GM13976 (cell line): Measurements from ENCODE around the gene GRAMD1B.

Experiments
- DNase-seq: peaks from one replicate; pipeline ENCODE4 v3.0.0; 2012; ENCODE audit warnings: low spot score
- in situ Hi-C: fragments of 300-500 bp; cut with MboI; formaldehyde crosslinking; loops from one replicate; pipeline ENCODE4 v1.12.0; 2022; ENCODE audit warnings: low sequenced_read_pairs, mixed read lengths, inconsistent platforms; ENCODE audit not compliant: unreplicated experiment
- TF ChIP-seq, protein P1 (sequence below): IDR thresholded peaks from 2 replicates; pipeline ENCODE4 v1.5.1; 2012; ENCODE audit warnings: borderline replicate concordance, mild to moderate bottlenecking; ENCODE audit not compliant: insufficient read depth; ENCODE audit errors: extremely low read depth, missing control alignments, control extremely low read depth

Gene GRAMD1B

DNA sequence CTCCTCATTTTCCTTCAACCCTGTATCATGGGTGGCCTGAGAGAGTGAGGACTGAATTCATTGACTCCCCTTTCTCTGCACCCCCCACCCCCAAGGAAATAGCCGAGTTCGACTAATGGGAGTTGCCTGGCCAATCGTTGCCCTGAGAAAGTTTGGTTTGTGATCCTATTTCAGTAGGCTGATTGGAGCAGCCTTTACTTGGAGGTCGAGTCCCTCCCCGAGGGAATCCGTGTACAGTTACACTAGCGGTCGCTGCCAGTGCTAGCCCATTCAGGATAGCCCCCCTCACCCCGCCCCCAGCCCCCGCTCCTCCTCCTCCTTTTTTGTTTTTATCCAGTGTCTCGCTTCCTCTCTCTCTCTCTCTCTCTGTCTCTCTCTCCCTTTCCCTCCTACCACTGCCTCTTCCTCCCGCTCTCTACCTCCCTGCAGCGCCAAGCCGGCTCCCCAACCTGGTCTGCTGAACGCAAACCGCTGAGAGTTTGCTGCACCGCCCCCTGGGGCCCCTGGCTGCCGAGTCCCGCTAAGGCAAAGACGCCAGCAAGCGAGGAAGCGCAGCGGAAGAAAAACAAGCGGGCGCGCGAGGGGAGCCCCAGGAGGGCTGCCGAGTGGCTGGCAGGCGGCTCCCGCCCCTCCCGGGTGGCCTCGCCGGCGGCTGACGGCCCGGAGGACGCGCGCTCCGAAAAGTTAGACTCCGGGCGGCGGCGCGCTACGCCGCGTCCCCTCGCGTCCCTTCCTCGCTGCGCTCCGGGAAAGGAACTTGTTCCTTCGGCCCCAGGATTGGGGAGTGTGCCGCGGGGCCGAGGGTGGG, at the start of gene GRAMD1B:
Gene GRAMD1B (plus strand): TSS at position 357 of the 808 bp plus-strand sequence. CDS start 524 bp downstream, outside the sequence.
- in situ Hi-C loops = no loop called here
- DNase-seq = peak; percentile 84
- TF ChIP-seq, protein P1, sequence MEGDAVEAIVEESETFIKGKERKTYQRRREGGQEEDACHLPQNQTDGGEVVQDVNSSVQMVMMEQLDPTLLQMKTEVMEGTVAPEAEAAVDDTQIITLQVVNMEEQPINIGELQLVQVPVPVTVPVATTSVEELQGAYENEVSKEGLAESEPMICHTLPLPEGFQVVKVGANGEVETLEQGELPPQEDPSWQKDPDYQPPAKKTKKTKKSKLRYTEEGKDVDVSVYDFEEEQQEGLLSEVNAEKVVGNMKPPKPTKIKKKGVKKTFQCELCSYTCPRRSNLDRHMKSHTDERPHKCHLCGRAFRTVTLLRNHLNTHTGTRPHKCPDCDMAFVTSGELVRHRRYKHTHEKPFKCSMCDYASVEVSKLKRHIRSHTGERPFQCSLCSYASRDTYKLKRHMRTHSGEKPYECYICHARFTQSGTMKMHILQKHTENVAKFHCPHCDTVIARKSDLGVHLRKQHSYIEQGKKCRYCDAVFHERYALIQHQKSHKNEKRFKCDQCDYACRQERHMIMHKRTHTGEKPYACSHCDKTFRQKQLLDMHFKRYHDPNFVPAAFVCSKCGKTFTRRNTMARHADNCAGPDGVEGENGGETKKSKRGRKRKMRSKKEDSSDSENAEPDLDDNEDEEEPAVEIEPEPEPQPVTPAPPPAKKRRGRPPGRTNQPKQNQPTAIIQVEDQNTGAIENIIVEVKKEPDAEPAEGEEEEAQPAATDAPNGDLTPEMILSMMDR = peak; percentile 16

DNA sequence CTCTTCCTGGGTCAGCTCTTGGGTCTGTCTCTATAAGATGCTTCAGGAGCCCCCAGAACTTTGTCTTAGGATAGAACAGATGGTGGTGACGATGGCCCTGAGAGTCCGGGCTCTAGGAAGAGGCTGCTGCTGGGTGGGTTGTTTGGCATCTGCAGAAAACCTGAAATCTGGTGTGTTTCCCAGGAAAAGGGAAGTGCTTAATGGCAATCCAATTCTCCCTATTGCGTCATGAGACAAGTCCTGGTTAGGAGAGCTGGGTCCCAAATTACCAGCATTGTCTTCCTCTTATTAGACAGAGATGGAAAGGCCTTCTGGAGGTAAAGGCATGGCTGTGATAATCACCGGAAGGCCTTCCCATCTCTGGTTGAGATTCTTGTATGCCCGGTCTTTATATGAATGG, 48.9 kb upstream of the GRAMD1B start:
- DNase-seq = no peak
- in situ Hi-C loops = no loop called here
- TF ChIP-seq, protein P1 = no peak

DNA sequence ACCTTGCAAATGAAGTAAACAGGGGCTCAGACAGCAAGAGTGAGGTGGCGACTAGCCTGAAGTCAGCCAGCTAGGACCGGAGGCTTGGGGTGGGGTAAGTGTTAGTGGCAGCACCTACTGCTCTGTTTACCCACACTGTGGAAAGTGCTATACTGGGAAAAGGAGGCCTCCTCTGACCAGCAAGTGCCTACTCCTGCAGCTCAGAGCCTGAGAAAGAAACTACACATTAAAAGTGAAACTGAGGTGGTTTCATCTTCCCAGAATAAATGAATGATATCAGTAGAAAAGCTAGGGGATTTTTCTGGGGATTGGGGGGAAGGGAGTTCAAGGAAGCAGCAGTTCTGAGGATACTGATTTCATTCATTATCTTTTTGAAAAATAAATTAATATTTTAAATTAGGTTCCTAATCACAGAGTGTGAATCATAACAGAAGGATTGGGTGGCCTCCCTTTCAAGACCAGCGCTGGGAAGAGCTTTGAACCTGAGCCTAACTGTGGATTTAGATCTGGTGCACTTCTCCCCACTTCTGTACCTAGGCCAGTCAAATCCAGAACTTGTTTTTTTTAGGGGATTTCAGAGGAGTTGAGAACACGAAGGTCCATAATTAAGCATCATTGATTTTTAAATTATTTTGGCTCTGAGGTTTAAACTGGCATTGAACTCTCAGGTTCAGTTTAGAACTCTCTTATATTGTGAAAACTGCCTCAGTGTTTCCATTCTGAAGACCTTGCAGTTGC, 48.1 kb upstream of the GRAMD1B start:
- no peak for DNase-seq
- in situ Hi-C loops = no loop called here
- TF ChIP-seq, protein P1 = no peak

DNA sequence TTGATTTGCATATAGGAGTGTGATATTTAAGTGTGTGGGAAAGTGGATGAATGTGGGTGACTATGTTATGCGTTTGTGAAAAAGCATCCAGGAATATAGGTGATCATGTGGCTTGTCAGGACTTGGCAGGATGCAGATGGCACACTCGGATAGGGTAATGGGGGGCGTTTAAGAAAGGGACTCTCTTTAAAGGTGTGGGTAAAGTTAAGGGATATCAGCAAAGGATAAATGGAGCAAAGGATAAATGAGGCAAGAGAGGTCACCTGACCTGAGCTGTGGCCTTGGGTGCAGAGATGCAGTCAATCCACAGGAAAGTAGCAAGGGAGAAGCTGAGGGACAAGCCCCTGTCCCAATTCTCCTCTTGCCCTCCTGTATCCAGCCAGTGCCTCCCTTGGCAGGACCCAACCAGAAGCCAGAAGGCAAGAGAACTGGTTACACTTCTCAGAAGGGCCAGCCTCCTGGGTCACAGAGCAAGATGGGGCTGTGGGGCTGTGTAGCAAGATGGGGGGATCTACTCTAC, 47.5 kb upstream of the GRAMD1B start:
- in situ Hi-C loops = no loop called here
- TF ChIP-seq, protein P1 = no peak
- DNase-seq = no peak

DNA sequence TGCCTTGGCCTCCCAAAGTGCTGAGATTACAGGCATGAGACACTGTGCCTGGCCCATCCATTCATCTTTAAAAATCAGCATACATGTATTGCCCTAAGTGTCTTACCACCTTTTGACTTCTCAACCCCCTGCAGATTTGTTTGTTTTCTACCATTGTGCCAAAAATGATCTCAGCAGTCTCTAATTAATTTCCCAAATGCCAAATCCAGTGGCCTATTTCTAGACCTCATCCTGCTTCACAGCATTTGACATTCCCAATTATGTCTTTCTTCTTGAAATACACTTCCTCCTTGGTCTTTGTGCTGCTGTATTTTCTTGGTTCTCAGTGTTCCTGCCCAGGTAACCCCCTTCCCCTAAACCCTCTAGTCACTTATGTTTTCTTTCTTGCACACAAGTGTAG, 46.0 kb upstream of the GRAMD1B start:
- no peak for DNase-seq
- TF ChIP-seq, protein P1 = no peak

DNA sequence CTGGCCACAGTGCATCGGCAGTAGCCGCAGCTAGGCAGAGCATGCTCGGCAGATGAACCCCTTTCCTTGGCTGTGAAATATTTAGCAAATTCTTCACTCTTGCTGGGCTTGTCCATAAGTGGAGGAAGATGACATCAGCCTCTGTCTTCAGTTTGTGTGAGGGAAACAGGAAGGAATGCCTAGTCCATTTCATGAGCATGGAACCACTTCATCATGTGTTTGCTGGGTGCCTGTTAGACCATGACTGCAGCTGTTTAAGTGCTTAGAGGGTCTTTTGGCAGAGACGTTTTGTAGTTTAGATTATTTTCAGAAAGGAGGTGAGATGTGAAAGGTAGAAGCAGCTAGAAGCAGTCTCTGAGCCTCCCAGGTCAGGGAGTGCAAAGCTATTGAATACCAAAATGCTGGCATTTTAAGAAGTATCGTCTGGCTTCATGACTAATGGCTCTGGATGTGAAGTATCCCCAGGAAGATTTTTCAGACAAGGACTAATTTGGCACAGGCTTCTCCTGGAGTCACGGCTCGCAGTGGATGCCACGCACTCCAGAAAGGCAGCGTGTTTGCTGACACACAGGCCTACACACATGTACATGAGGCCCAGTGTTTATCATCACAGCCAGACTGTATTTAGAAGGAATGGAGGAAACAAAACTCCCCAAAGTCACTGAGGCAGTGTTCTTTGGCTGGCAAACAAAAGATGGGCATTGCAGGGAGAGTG, 43.1 kb upstream of the GRAMD1B start:
- TF ChIP-seq, protein P1 = no peak
- no peak for DNase-seq
- in situ Hi-C loops = no loop called here

More for the DNA sequence above, 46.0 kb upstream of the GRAMD1B start:
- in situ Hi-C loops = no loop called here
